ENCODE data around the gene RNASE12.
"Not testable (repeated sequence)": the region's sequence is repeated elsewhere in the genome, so short reads cannot be mapped to it uniquely, and the experiment has no call there.

The RNASE12 gene

GRCh38 chr14:20623798-20624197, 32.6 kb upstream of the RNASE12 start:
- no peak overlapping the region for H3K27ac ChIP-seq
- peaks cover 94% of the 10 kb centered on the region for H3K27me3 ChIP-seq (ENCODE audit: insufficient read depth, low read depth, severe bottlenecking)
- DNase-seq: no peak
- H3K36me3 ChIP-seq: no peaks in the 10 kb centered on the region
- H3K4me3 ChIP-seq (ENCODE audit: low read depth, low read length): no peak overlapping the region
- H3K9me3 ChIP-seq (ENCODE audit: severe bottlenecking): peaks cover 10% of the 10 kb centered on the region
- no peak for TF ChIP-seq CTCF (IDR thresholded peaks at IDR 0.05; ENCODE audit: low read depth, low read length)

DNA sequence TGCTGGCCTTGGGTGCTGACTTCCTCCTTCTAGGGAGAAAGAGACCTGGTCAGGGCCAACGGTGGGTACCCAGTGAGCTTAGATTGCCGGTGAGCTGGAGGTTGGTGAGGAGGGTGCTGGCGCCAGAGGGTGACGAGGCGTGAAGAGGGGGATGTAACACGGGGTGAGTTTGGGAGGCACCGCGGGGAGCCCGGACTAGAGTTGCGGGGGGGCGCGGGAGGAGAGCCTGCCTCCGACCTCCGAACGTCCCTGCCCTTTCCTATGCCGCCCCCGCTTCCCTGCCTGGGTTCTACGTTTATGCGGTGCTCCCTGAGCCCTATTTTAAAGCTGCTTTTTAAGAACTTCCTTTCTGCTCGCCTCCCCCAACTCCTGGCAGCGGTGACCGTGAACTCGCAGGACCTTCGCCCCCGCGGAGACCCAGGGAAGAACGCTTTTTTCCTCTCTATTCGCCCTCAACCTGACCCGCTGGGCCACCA, 31.7 kb upstream of the RNASE12 start:
- no peak overlapping the region for H3K27ac ChIP-seq
- no peak overlapping the region for H3K4me3 ChIP-seq (ENCODE audit: low read depth, low read length)
- no peak for DNase-seq
- TF ChIP-seq CTCF (IDR thresholded peaks at IDR 0.05; ENCODE audit: low read depth, low read length): no peak
- H3K9me3 ChIP-seq (ENCODE audit: severe bottlenecking): peaks cover 10% of the 10 kb centered on the region
- H3K36me3 ChIP-seq: no peaks in the 10 kb centered on the region
- H3K27me3 ChIP-seq (ENCODE audit: insufficient read depth, low read depth, severe bottlenecking): peaks cover 94% of the 10 kb centered on the region

- no peak for DNase-seq
- H3K27ac ChIP-seq: no peak overlapping the region
- H3K36me3 ChIP-seq: no peaks in the 10 kb centered on the region
- no peak for TF ChIP-seq CTCF (IDR thresholded peaks at IDR 0.05; ENCODE audit: low read depth, low read length)
- H3K27me3 ChIP-seq (ENCODE audit: insufficient read depth, low read depth, severe bottlenecking): peaks cover 97% of the 10 kb centered on the region
- H3K4me3 ChIP-seq (ENCODE audit: low read depth, low read length): no peak overlapping the region
- peaks cover 10% of the 10 kb centered on the region for H3K9me3 ChIP-seq (ENCODE audit: severe bottlenecking)
These were observed 29.8 kb upstream of the RNASE12 start for GRCh38 chr14:20620798-20621478.

- peaks cover 98% of the 10 kb centered on the region for H3K27me3 ChIP-seq (ENCODE audit: insufficient read depth, low read depth, severe bottlenecking)
- not testable (repeated sequence) for H3K9me3 ChIP-seq (ENCODE audit: severe bottlenecking); H3K27ac ChIP-seq; H3K4me3 ChIP-seq (ENCODE audit: low read depth, low read length); H3K36me3 ChIP-seq; DNase-seq
These were observed 28.5 kb upstream of the RNASE12 start for GRCh38 chr14:20619688-20620087.

GRCh38 chr14:20618271-20618749, 27.1 kb upstream of the RNASE12 start:
- no peaks in the 10 kb centered on the region for H3K9me3 ChIP-seq (ENCODE audit: severe bottlenecking)
- no peak overlapping the region for H3K4me3 ChIP-seq (ENCODE audit: low read depth, low read length)
- peaks cover 96% of the 10 kb centered on the region for H3K27me3 ChIP-seq (ENCODE audit: insufficient read depth, low read depth, severe bottlenecking)
- H3K36me3 ChIP-seq: no peaks in the 10 kb centered on the region
- no peak for TF ChIP-seq CTCF (IDR thresholded peaks at IDR 0.05; ENCODE audit: low read depth, low read length)
- no peak for DNase-seq
- no peak overlapping the region for H3K27ac ChIP-seq

- Histone ChIP-seq H3K36me3 (no peaks in the 10 kb centered on the region), H3K4me3 (ENCODE audit: low read depth, low read length) (no peak overlapping the region), H3K9me3 (ENCODE audit: severe bottlenecking) (no peaks in the 10 kb centered on the region), H3K27ac (no peak overlapping the region), H3K27me3 (ENCODE audit: insufficient read depth, low read depth, severe bottlenecking) (peaks cover 88% of the 10 kb centered on the region)
- no peak for TF ChIP-seq CTCF (IDR thresholded peaks at IDR 0.05; ENCODE audit: low read depth, low read length)
- DNase-seq: no peak
These were observed 26.2 kb upstream of the RNASE12 start for GRCh38 chr14:20617138-20618003.

All from WERI-Rb-1 (cell line).